ENCODE results near the gene ABCG2. TPM values are rescaled to one million over a fixed set of nuclear protein-coding genes. Genes with fewer than 3 reads are reported as not detected.
A peak's percentile ranks its signal among the peaks of the same experiment; 100 is the strongest.
"Not testable (repeated sequence)": the region's sequence is repeated elsewhere in the genome, so short reads cannot be mapped to it uniquely, and the experiment has no call there.

The ABCG2 gene
- total RNA-seq, 1 donor from 2014 or later, result 1.0 TPM

- intact Hi-C loops (cut with DNase I), result no loop called here
- ATAC-seq (no peak), DNase-seq (ENCODE audit: missing footprints) (no peak)
Observed at GRCh38 chr4:88130544-88131305, 27.7 kb downstream of the ABCG2 start.

GRCh38 chr4:88130003-88130402 lies 28.4 kb downstream of the ABCG2 start:
- ATAC-seq (no peak), DNase-seq (ENCODE audit: missing footprints) (no peak)
- intact Hi-C loops (cut with DNase I), result no loop called here

DNA sequence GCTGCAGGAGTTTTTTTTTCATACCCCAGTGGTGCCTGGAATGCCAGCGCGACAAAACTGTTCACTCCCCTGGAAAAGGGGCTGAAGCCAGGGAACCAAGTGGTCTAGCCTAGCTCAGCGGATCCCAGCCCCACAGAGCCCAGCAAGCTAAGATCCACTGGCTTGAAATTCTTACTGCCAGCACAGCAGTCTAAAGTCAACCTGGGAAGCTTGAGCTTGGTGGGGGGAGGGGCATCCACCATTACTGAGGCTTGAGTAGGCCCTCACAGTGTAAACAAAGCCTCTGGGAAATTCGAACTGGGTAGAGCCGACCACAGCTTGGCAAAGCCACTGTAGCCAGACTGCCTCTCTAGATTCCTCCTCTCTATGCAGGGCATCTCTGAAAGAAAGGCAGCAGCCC lies 36.2 kb downstream of the ABCG2 start:
- DNase-seq (ENCODE audit: missing footprints); intact Hi-C loops (cut with DNase I); ATAC-seq: not testable (repeated sequence)

GRCh38 chr4:88119943-88120342 lies 38.5 kb downstream of the ABCG2 start:
- ATAC-seq (no peak), DNase-seq (ENCODE audit: missing footprints) (no peak)

DNA sequence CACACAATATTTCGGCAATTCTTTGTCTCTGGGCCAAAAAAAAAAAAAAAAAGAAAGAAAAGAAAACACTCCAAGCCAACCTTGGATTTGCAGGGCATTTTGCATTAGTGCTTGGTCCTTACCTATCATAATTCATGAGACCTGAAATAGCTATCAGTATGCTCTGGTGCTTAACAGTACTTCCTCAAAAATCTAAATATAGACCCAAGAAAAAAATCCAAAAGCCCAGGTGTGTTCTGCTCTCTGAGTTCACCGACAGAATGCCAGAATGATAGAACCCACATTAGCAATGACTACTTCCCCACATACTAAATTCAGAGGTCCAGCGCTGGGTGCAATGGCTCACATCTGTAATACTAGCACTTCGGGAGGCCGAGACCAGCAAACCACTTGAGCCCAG lies 42.9 kb downstream of the ABCG2 start:
- ATAC-seq, result no peak
- intact Hi-C loops (cut with DNase I), result no loop called here
- DNase-seq (ENCODE audit: missing footprints), result no peak

More at GRCh38 chr4:88119943-88120342, 38.5 kb downstream of the ABCG2 start:
- intact Hi-C loops (cut with DNase I), result no loop called here

GRCh38 chr4:88112856-88113255 lies 45.6 kb downstream of the ABCG2 start:
- no peak for DNase-seq (ENCODE audit: missing footprints)
- ATAC-seq, result no peak
- intact Hi-C loops (cut with DNase I), result no loop called here

DNA sequence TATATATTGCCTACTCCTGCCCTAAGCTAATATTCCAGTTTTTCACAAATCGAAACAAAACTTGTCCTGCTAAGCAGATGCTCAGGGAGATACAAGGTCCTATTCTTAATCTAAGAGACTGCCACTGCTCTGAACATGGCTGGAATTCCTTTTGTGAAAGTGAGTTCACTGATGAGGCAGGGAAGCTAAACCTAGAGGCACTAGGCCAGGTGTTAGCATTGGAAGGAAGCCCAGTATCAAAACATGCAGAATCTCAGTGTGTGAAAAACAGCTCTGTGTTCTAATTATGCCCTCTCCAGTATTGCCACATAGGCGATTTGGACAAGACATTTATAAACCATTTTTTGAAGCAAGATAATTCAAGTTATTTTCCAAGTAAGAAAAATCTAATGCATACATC lies 47.6 kb downstream of the ABCG2 start:
- DNase-seq (ENCODE audit: missing footprints), result no peak
- no peak for ATAC-seq
- intact Hi-C loops (cut with DNase I), result no loop called here

DNA sequence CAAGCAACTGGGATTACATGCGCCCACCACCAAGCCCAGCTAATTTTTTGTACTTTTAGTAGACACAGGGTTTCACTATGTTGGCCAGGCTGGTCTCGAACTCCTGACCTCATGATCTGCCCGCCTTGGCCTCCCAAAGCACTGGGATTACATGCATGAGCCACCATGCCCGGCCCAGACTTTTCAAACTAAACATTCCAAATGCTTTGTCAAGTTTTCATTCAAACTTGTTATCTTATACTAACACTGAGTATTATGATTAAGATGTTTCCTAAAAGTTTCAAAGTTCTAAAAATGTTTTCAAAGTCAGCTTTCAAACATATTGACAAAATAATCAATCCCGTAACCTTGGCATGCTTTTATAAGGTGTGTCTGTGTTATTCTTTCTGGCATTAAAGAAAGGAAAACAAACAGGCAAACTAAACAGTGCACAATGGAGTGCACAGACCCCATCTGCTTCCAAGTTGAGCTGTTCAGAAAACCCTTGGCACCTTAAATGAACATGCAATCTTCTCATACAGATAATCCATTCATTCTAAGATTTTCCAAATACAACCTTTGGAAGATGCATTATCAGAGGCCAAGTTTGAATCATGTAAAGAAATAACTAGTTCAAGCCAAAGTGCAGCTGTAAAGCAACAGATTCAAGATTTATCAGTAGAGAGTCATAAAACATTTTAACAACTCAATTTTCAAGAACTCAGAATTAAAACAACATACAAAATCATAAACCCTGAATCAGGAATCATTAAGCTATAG lies 49.1 kb downstream of the ABCG2 start:
- intact Hi-C loops (cut with DNase I), result no loop called here
- no peak for DNase-seq (ENCODE audit: missing footprints)
- no peak for ATAC-seq

- no peak for ATAC-seq
- no peak for DNase-seq (ENCODE audit: missing footprints)
- intact Hi-C loops (cut with DNase I), result no loop called here
Observed at GRCh38 chr4:88108747-88109122, 49.7 kb downstream of the ABCG2 start.

GRCh38 chr4:88108108-88108465 lies 50.4 kb downstream of the ABCG2 start:
- DNase-seq (ENCODE audit: missing footprints); ATAC-seq; intact Hi-C loops (cut with DNase I): not testable (repeated sequence)

DNA sequence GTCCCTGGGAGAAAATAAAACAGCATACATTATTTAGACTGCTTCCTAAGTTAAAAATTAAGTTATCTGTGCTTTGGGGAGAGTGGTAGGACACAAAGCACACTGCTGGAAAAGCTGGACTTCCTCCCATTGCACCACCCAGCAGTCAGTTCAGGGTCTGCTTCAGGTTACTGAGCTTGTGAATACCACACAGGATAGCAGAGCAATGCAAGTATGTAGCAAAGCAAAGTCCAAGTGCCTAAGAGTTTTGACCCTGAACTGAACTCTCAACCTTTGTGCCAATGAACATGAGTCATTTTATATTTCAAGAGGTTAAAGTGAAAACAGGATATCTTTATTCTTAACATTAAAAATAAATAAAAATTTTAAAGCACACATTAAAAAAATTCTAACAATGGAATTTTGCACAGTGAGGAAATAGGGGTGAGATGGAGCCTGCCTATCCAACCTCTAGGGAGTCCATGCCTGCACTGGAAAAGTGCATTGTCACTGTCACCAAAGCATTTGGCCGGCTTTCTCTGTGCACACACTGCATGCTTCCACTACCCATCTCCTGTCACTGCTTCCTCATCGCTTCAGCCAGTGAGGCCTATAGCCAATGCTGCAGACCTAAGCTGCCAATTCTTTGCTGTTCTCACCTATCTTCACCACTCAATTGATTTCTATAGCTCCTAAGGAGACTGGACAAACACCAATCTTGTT lies 50.9 kb downstream of the ABCG2 start:
- no peak for DNase-seq (ENCODE audit: missing footprints)

DNA sequence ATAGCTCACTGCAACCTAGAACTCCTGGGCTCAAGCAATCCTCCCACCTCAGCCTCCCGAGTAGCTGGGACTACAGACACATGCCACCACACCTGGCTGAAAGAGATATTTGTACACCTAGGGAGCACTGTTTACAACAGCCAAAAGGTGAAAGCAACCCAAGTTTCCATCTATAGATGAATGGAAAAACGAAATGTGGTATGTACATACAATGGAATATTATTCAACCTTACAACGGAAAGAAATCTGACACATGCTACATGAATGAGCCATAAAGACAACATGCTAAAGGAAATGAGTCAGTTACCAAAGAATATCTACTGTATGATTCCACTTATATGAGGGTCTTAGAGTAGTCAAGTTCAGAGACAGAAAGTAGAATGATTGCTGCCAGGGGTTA lies 52.2 kb downstream of the ABCG2 start:
- ATAC-seq (no peak), DNase-seq (ENCODE audit: missing footprints) (no peak)
- intact Hi-C loops (cut with DNase I), result no loop called here

More for the DNA sequence above, 50.9 kb downstream of the ABCG2 start:
- no peak for ATAC-seq
- intact Hi-C loops (cut with DNase I), result no loop called here

GRCh38 chr4:88104902-88105610 lies 53.4 kb downstream of the ABCG2 start:
- intact Hi-C loops (cut with DNase I), result no loop called here
- no peak for DNase-seq (ENCODE audit: missing footprints)
- no peak for ATAC-seq

DNA sequence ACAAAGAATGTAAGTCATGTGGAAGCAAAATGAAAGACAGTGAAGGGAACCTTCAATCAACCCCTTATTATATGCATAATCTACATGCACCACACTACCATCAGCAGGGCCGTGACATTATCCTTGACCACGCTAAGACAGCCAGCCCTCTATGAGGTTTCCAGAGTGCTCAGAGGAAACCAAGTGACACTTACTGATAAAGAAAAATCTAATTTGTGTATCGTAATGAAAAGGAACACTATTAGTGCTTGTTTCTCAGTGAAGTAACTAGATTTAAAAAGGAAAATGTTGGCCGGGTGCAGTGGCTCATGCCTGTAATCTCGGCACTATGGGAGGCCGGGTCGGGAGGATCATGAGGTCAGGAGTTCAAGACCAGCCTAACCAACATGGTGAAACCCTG lies 56.4 kb downstream of the ABCG2 start:
- intact Hi-C loops (cut with DNase I), result no loop called here
- no peak for DNase-seq (ENCODE audit: missing footprints)
- ATAC-seq, result no peak

GRCh38 chr4:88101165-88101564 lies 57.3 kb downstream of the ABCG2 start:
- ATAC-seq (peak; percentile 60), DNase-seq (ENCODE audit: missing footprints) (no peak)
- intact Hi-C loops (cut with DNase I), result no loop called here

DNA sequence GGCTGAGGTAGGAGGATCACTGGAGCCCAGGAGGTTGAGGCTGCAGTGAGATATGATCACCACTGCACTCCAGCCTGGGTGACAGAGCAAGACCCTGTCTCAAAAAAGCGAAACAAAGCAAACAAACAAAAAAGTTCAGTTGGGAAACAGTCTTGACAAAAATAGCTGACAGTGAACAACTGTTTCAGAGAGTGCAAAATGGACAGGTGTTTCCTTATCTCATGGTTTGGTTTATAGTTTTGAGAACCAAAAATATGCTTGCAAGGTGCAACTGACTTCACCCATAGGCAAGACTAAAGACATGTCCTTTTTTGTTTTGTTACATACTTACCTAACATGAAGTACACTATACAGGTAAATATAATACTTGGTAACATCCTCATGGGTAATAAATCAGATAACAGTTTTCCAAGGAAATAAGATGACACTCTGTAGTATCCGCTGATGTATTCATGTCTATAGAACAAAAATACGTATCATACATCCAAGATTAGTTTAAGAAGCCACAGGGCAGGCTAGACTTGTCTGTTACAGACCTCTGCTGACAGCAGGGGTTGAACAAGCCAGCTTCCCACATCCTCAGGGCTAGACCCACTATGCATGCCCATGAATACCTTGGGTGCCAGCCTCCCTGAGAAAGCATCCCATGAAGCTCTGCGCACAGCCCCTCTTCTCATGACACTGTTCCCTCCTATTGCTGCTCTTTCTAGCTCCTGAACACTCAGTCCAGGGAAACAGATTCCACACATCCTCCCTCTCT lies 59.3 kb downstream of the ABCG2 start:
- intact Hi-C loops (cut with DNase I), result no loop called here
- no peak for ATAC-seq
- DNase-seq (ENCODE audit: missing footprints), result no peak

DNA sequence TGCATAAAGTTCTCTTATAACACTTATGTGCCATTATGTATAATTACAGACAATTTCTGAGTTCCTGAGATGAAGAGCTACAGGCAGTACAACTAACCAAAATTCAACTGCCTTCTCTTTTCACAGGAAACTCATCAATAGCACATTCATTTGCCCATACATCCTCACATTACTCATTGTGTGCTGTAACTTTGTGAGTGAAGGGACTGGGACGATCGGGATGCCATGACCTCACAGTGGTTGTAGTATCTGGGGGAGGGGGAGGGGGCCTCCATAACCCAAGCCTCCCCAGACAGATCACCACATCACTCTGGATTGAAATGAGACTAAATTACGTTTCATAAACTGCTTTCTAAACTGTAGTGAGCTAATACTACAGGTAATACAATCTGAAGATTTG lies 60.7 kb downstream of the ABCG2 start:
- DNase-seq (ENCODE audit: missing footprints), result no peak
- intact Hi-C loops (cut with DNase I), result no loop called here
- no peak for ATAC-seq

DNA sequence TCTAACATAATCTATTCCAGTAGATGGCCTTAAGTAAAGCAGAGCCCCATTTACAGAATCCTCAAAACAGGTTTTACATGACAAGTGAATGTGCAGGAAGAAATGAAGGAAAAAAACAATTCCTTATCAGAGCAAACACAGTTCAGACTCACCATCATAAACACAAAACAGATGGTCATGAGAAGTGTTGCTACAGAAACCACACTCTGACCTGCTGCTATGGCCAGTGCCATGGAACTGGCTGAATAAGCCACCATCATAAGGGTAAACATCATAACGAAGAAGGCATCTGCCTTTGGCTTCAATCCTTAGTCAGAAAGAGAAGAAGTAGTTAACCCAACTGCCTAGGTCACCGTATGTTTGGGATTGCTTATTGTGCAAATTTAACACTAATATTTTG lies 61.1 kb downstream of the ABCG2 start:
- no peak for DNase-seq (ENCODE audit: missing footprints)
- intact Hi-C loops (cut with DNase I), result no loop called here
- ATAC-seq, result no peak

- no peak for DNase-seq (ENCODE audit: missing footprints)
- intact Hi-C loops (cut with DNase I), result no loop called here
- no peak for ATAC-seq
Observed at GRCh38 chr4:88093874-88094273, 64.6 kb downstream of the ABCG2 start.

Measured in Right ventricle myocardium inferior (tissue), 1 donor.